ENCODE measurements around the gene KIF26A.

The KIF26A gene

GRCh38 chr14:104126753-104127152 lies 11.6 kb upstream of the KIF26A start:
- DNase-seq (ENCODE audit: low read depth), result no peak
- TF ChIP-seq MAX (IDR thresholded peaks at IDR 0.05; ENCODE audit: low read depth, low read length) (no peak), CTCF (IDR thresholded peaks at IDR 0.05; ENCODE audit: low read depth, low read length) (no peak), MYC (IDR thresholded peaks at IDR 0.05; ENCODE audit: low read depth, low read length) (no peak), POLR2A (IDR thresholded peaks at IDR 0.05; ENCODE audit: extremely low read depth, insufficient read length) (no peak)
- H3K4me3 ChIP-seq (ENCODE audit: low read depth, low read length), result no peak overlapping the region

- no peak overlapping the region for H3K4me3 ChIP-seq (ENCODE audit: low read depth, low read length)
- no peak for DNase-seq (ENCODE audit: low read depth)
- no peak for TF ChIP-seq MYC (IDR thresholded peaks at IDR 0.05; ENCODE audit: low read depth, low read length)
- TF ChIP-seq POLR2A (IDR thresholded peaks at IDR 0.05; ENCODE audit: extremely low read depth, insufficient read length), result no peak
- TF ChIP-seq MAX (IDR thresholded peaks at IDR 0.05; ENCODE audit: low read depth, low read length), result no peak
- no peak for TF ChIP-seq CTCF (IDR thresholded peaks at IDR 0.05; ENCODE audit: low read depth, low read length)
Observed at GRCh38 chr14:104128981-104129380, 9.4 kb upstream of the KIF26A start.

GRCh38 chr14:104129556-104129955 lies 8.8 kb upstream of the KIF26A start:
- TF ChIP-seq POLR2A (IDR thresholded peaks at IDR 0.05; ENCODE audit: extremely low read depth, insufficient read length) (no peak), MAX (IDR thresholded peaks at IDR 0.05; ENCODE audit: low read depth, low read length) (no peak), MYC (IDR thresholded peaks at IDR 0.05; ENCODE audit: low read depth, low read length) (no peak), CTCF (IDR thresholded peaks at IDR 0.05; ENCODE audit: low read depth, low read length) (no peak)
- DNase-seq (ENCODE audit: low read depth), result no peak

GRCh38 chr14:104130974-104131651 lies 7.3 kb upstream of the KIF26A start:
- peak; percentile 55 for DNase-seq (ENCODE audit: low read depth)
- no peak overlapping the region for H3K4me3 ChIP-seq (ENCODE audit: low read depth, low read length)
- TF ChIP-seq MAX (IDR thresholded peaks at IDR 0.05; ENCODE audit: low read depth, low read length), result no peak
- TF ChIP-seq CTCF (IDR thresholded peaks at IDR 0.05; ENCODE audit: low read depth, low read length), result peak; percentile 68
- TF ChIP-seq MYC (IDR thresholded peaks at IDR 0.05; ENCODE audit: low read depth, low read length), result no peak

More at GRCh38 chr14:104129556-104129955, 8.8 kb upstream of the KIF26A start:
- H3K4me3 ChIP-seq (ENCODE audit: low read depth, low read length), result no peak overlapping the region

GRCh38 chr14:104131968-104132732 lies 6.2 kb upstream of the KIF26A start:
- no peak overlapping the region for H3K4me3 ChIP-seq (ENCODE audit: low read depth, low read length)
- no peak for DNase-seq (ENCODE audit: low read depth)
- TF ChIP-seq MAX (IDR thresholded peaks at IDR 0.05; ENCODE audit: low read depth, low read length), result no peak

- no peak for TF ChIP-seq MAX (IDR thresholded peaks at IDR 0.05; ENCODE audit: low read depth, low read length)
- no peak for TF ChIP-seq POLR2A (IDR thresholded peaks at IDR 0.05; ENCODE audit: extremely low read depth, insufficient read length)
- TF ChIP-seq MYC (IDR thresholded peaks at IDR 0.05; ENCODE audit: low read depth, low read length), result no peak
- TF ChIP-seq CTCF (IDR thresholded peaks at IDR 0.05; ENCODE audit: low read depth, low read length), result no peak
- H3K4me3 ChIP-seq (ENCODE audit: low read depth, low read length), result no peak overlapping the region
- DNase-seq (ENCODE audit: low read depth), result no peak
Observed at GRCh38 chr14:104132981-104133380, 5.4 kb upstream of the KIF26A start.
